Panc1 (cell line): ENCODE measurements around the gene ANO6.

ENCODE experiments used
- POLR2AphosphoS5 ChIP-seq: IDR thresholded peaks from 2 replicates; pipeline ENCODE4 v1.6.1; 2012; ENCODE audit warnings: mild to moderate bottlenecking, low read depth, low read length, moderate library complexity
- TF ChIP-seq, protein P1 (sequence below): fragments of 450-650 bp; IDR thresholded peaks from 2 replicates; pipeline ENCODE4 v1.5.1; 2017; ENCODE audit warnings: mild to moderate bottlenecking

- TF ChIP-seq, protein P1, sequence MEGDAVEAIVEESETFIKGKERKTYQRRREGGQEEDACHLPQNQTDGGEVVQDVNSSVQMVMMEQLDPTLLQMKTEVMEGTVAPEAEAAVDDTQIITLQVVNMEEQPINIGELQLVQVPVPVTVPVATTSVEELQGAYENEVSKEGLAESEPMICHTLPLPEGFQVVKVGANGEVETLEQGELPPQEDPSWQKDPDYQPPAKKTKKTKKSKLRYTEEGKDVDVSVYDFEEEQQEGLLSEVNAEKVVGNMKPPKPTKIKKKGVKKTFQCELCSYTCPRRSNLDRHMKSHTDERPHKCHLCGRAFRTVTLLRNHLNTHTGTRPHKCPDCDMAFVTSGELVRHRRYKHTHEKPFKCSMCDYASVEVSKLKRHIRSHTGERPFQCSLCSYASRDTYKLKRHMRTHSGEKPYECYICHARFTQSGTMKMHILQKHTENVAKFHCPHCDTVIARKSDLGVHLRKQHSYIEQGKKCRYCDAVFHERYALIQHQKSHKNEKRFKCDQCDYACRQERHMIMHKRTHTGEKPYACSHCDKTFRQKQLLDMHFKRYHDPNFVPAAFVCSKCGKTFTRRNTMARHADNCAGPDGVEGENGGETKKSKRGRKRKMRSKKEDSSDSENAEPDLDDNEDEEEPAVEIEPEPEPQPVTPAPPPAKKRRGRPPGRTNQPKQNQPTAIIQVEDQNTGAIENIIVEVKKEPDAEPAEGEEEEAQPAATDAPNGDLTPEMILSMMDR = no peak
- no peak for TF ChIP-seq POLR2AphosphoS5
Measured at GRCh38 chr12:45256721-45257120, 40.8 kb downstream of the ANO6 start.
